ENCODE data around the gene ABR.

DNA sequence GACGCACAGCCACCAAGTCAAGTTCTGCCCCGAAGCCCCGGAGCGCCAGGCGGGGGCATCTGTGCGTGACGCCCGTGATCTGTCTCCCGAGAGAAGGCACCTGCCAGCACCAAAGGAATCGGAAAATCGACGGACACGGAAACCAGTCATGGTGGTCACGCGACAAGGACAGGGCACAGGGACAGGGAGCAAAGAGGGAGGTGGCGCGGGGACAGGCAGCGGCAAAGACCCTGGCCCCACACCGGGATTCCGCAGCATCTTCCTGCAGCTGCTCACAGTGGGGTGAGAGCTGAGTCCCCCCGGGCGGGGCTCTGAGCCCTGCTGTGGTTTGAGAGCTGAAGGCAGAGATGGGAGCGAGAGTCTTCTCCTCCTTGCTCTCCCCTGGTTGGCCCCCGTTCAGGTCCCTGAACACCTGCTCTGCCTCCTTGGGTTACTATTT is 56.4 kb downstream of the ABR start:
- TF ChIP-seq, protein P1, sequence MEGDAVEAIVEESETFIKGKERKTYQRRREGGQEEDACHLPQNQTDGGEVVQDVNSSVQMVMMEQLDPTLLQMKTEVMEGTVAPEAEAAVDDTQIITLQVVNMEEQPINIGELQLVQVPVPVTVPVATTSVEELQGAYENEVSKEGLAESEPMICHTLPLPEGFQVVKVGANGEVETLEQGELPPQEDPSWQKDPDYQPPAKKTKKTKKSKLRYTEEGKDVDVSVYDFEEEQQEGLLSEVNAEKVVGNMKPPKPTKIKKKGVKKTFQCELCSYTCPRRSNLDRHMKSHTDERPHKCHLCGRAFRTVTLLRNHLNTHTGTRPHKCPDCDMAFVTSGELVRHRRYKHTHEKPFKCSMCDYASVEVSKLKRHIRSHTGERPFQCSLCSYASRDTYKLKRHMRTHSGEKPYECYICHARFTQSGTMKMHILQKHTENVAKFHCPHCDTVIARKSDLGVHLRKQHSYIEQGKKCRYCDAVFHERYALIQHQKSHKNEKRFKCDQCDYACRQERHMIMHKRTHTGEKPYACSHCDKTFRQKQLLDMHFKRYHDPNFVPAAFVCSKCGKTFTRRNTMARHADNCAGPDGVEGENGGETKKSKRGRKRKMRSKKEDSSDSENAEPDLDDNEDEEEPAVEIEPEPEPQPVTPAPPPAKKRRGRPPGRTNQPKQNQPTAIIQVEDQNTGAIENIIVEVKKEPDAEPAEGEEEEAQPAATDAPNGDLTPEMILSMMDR (IDR thresholded peaks at IDR 0.05): no peak
- no peak for TF ChIP-seq POLR2A (IDR thresholded peaks at IDR 0.05)
- TF ChIP-seq POLR2AphosphoS5 (IDR thresholded peaks at IDR 0.05): no peak
